Astrocyte of the cerebellum (primary cell): ENCODE data around the gene FRMD4B.

ENCODE experiments used
- DNase-seq: peaks from one replicate; pipeline ENCODE4 v3.0.0-alpha.2; 2011; ENCODE audit warnings: low read depth
- H3K4me3 ChIP-seq: 2 replicates; pipeline ENCODE4 v1.5.1; 2011; ENCODE audit warnings: mild to moderate bottlenecking, low read depth, low read length, moderate library complexity
- CTCF ChIP-seq: IDR thresholded peaks from 2 replicates; pipeline ENCODE4 v1.5.1; 2012; ENCODE audit warnings: low read length, low read depth, moderate library complexity, mild to moderate bottlenecking; ENCODE audit errors: missing control alignments
- in situ Hi-C: cut with HindIII; loops from 2 replicates; pipeline ENCODE4 v1.10.0; 2017; ENCODE audit warnings: low sequenced_read_pairs

FRMD4B gene

DNA sequence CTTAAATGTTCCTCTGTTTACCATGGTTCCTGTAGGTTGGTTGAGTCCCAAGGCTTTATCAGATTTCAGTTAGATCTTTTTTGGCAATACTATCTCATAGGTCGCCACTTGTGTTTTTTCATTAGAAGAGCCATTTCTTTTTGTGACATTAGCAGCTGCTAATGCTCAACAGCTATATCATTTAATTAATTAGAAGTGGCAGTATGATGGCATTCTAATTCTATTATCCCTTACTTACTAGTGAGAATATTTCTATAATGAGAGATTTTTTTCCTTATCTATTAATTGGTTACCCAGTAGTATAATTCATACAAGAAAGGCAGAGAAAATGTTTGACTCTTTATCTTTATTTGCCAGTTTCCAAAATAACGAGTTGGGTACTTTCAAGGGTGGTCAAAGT, 25.2 kb downstream of the FRMD4B start:
- DNase-seq, result no peak
- in situ Hi-C loops, result no loop called here
- no peak overlapping the region for H3K4me3 ChIP-seq
- TF ChIP-seq CTCF, result no peak

DNA sequence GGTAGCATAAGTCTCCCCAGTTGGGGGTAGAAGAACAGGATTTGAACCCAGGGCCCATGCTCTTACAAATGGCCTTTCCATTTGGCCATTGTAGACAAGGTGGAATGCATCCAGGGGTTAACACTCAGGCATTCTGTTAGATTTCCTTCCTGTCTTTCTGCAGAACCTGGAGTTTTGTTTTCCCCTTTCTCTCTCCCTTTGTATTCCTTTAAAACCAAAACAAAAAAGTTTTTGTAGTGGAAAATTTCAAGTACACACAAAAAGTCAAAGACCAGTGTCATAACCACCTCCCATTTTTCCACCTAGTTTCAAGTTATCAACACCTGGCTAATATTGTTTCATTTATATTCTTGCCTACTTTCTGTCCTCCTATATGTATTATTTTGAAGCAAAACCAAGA, 26.0 kb downstream of the FRMD4B start:
- DNase-seq, result no peak
- no peak for TF ChIP-seq CTCF
- no peak overlapping the region for H3K4me3 ChIP-seq
- in situ Hi-C loops, result no loop called here

DNA sequence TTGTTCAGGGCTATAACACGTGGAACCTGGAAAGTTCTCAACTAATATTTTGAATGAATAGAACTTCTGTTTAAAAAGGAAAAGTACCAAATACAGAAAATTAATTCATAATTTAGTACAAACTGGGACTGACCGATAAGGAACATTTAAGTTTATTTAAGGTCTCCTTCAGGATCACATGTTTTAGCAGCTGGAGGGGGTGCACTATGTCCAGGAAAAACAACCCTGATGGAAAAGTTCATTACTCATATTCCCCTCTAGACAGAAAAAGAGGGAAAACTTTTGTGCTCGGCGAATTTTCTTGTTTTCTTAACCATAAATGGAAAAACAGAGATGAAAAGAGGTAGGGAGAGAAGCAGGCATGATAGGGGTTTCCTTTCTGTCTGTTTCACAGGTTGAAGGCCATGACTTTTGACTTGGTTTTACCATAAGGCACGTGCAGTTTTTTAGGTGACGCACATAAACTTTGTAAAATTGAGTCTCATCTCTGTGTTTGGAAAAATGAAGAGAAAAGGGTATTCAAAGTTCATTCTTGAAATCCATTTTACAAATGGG, 26.5 kb downstream of the FRMD4B start:
- in situ Hi-C loops, result no loop called here
- no peak for TF ChIP-seq CTCF

DNA sequence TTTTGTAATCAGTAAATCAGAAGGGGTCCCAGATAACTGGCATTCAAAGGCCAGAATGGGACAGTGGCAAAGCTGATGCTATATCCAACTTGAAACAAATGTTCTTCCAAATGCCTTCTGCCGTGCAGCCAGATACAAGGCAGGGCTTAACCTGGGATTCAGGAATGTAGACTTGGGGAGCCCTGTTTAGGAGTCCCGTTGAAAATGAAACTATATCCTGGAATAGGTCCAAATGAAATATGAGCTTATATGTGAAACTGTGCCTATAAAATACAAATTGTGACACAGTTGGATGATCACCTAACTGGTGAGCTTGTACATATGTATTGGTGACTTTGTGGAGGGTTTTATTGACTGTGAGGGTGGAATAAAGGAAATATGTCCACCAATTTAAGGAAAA, 28.7 kb downstream of the FRMD4B start:
- TF ChIP-seq CTCF, result no peak
- in situ Hi-C loops, result no loop called here
- no peak overlapping the region for H3K4me3 ChIP-seq
- DNase-seq, result no peak

More for the DNA sequence above, 26.5 kb downstream of the FRMD4B start:
- no peak overlapping the region for H3K4me3 ChIP-seq
- no peak for DNase-seq

- in situ Hi-C loops, result no loop called here
These were observed 30.9 kb downstream of the FRMD4B start for GRCh38 chr3:69354948-69355347.

DNA sequence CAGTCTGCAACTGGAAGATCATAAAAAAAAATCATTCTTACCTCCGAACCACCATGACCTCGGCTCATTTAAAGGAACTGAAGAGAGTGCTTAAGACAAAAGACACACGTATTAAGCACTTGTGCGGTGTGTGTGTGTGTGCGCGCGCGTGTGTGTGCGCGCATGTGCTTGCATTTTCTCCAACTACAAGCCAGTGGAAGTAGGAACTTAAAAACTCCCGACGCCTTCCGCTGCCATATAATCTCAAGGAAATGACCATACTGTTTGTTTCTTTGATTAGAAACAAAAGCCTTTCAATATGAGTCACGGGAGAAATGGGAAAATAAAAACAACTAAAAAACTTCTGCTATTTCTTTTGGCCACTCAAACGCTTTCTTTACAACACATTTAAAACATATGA, 32.4 kb downstream of the FRMD4B start:
- no peak for TF ChIP-seq CTCF
- in situ Hi-C loops, result no loop called here
- H3K4me3 ChIP-seq, result no peak overlapping the region
- DNase-seq, result no peak

More at GRCh38 chr3:69354948-69355347, 30.9 kb downstream of the FRMD4B start:
- H3K4me3 ChIP-seq, result no peak overlapping the region
- no peak for DNase-seq
- no peak for TF ChIP-seq CTCF

DNA sequence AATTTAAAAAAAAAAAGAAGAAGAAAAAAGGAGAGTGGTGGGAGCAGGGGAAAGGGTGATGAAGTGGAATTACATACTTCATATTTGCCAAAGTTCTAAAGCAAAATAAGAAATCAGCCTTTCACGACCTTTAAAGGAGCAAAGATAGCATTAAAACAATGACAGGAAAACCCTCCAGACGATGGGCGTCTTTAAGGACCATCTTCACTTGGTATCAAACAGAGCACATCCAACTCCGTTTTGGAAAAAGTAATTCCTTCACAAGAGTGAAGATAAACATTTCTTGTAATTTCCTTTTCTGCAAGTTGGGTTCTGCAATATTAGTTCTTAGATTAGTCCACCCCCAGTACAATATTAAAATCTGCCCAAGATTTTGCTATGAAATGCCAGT, 32.8 kb downstream of the FRMD4B start:
- H3K4me3 ChIP-seq, result no peak overlapping the region
- no peak for TF ChIP-seq CTCF
- no peak for DNase-seq
- in situ Hi-C loops, result no loop called here
